Measurements from ENCODE around the gene RAX.
A peak's percentile ranks its signal among the peaks of the same experiment; 100 is the strongest.

The RAX gene

GRCh38 chr18:59271606-59272220 lies 1.5 kb downstream of the RAX start:
- Histone ChIP-seq H3K23ac (ENCODE audit: low read depth, low read length, poor library complexity) (no peak overlapping the region), H3K4me2 (ENCODE audit: insufficient read depth, low read length, poor library complexity, severe bottlenecking) (peak overlapping the region; percentile 77), H4K91ac (ENCODE audit: low read depth, low read length, poor library complexity) (no peak overlapping the region), H2BK12ac (ENCODE audit: low read length) (no peak overlapping the region), H2BK15ac (ENCODE audit: low read length) (no peak overlapping the region), H3K79me1 (ENCODE audit: low read depth, low read length) (peaks cover 2% of the 10 kb centered on the region), H4K8ac (ENCODE audit: low read depth, low read length) (no peak overlapping the region), H3K9ac (ENCODE audit: low read depth, low read length, poor library complexity) (peak overlapping the region; percentile 91), H3K4me1 (ENCODE audit: control insufficient read depth in 2 of 2, insufficient read depth in 1 of 2, low read depth in 1 of 2, low read length in 2 of 2) (peaks cover 0 to 19% of the 10 kb centered on the region in 2 donors), H3K27ac (replicated peaks; ENCODE audit: low read length) (no peak overlapping the region), H2BK5ac (ENCODE audit: low read length) (no peak overlapping the region), H3K18ac (ENCODE audit: low read length) (peak overlapping the region; percentile 92), H3K36me3 (replicated peaks in 1 of 2; ENCODE audit: control insufficient read depth in 2 of 2, insufficient read depth in 2 of 2, low read length in 2 of 2) (peaks cover 0 to 22% of the 10 kb centered on the region in 2 donors), H2AK5ac (ENCODE audit: low read depth, low read length) (peak overlapping the region; percentile 11), H2AFZ (ENCODE audit: low read length) (no peak overlapping the region), H2BK120ac (ENCODE audit: low read depth, low read length) (no peak overlapping the region), H3K27me3 (ENCODE audit: control insufficient read depth in 3 of 3, insufficient read depth in 3 of 3, low read depth in 1 of 3, low read length in 3 of 3) (peaks cover 0 to 98% (median 19%) of the 10 kb centered on the region in 3 experiments), H3K4me3 (ENCODE audit: low read length in 2 of 2) (peak overlapping the region in 1 of 2 donors; percentile 97), H3K14ac (ENCODE audit: low read length) (no peak overlapping the region), H3K9me3 (replicated peaks in 1 of 2; ENCODE audit: control insufficient read depth in 2 of 2, insufficient read depth in 1 of 2, low read depth in 1 of 2, low read length in 2 of 2) (peaks cover under 1 to 23% of the 10 kb centered on the region in 2 donors), H3K4ac (ENCODE audit: low read length) (no peak overlapping the region)
- no CpG with 5 or more reads among the region's 14 CpGs for WGBS, 2 donors (ENCODE audit: extremely low coverage in 2 of 2, insufficient read length in 2 of 2, insufficient replicate concordance in 1 of 2)
- DNase-seq (ENCODE audit: low spot score) = no peak

DNA sequence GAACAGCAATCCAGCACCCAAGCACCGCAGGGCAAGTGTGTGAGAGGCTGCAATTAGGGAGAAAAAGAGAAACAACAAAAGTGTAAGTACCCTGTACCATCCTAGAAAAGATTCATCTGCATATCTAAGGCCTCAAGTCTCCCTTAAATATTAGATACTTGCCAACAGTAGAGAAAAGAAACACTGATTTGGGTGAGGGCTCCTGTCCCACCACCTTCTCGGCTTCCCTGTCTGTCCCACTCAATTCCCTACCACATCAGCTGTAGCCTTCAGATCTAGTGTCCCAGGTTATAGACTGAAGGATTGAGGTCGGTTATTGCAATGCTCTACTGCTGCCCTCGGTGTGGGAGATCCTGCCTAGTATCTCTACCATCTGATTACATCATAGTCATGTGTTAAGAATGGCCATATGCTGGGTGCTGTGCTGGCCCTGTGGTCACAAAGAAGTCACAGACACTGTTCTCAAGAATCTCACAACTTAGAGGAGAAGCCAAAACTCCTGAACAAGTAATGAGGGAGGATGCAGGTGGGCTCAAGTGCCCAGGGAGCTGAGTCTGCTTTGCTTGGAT lies 2.5 kb downstream of the RAX start:
- H3K79me1 ChIP-seq (ENCODE audit: low read depth, low read length) = peaks cover 2% of the 10 kb centered on the region
- no peak overlapping the region for H3K4ac ChIP-seq (ENCODE audit: low read length)
- no peak overlapping the region for H3K27ac ChIP-seq (replicated peaks; ENCODE audit: low read length)
- no peak overlapping the region for H3K23ac ChIP-seq (ENCODE audit: low read depth, low read length, poor library complexity)
- H2BK5ac ChIP-seq (ENCODE audit: low read length) = no peak overlapping the region
- peaks cover 0 to 22% of the 10 kb centered on the region in 2 donors for H3K36me3 ChIP-seq (replicated peaks in 1 of 2; ENCODE audit: control insufficient read depth in 2 of 2, insufficient read depth in 2 of 2, low read length in 2 of 2)
- no peak overlapping the region for H2AFZ ChIP-seq (ENCODE audit: low read length)
- no peak overlapping the region for H4K91ac ChIP-seq (ENCODE audit: low read depth, low read length, poor library complexity)
- no peak overlapping the region for H2BK120ac ChIP-seq (ENCODE audit: low read depth, low read length)
- no CpG with 5 or more reads among the region's 4 CpGs for WGBS, 2 donors (ENCODE audit: extremely low coverage in 2 of 2, insufficient read length in 2 of 2, insufficient replicate concordance in 1 of 2)
- peaks cover 2 to 98% (median 26%) of the 10 kb centered on the region in 3 experiments for H3K27me3 ChIP-seq (ENCODE audit: control insufficient read depth in 3 of 3, insufficient read depth in 3 of 3, low read depth in 1 of 3, low read length in 3 of 3)
- peaks cover 7 to 27% of the 10 kb centered on the region in 2 donors for H3K9me3 ChIP-seq (replicated peaks in 1 of 2; ENCODE audit: control insufficient read depth in 2 of 2, insufficient read depth in 1 of 2, low read depth in 1 of 2, low read length in 2 of 2)
- H3K18ac ChIP-seq (ENCODE audit: low read length) = no peak overlapping the region
- H2BK12ac ChIP-seq (ENCODE audit: low read length) = no peak overlapping the region
- peak overlapping the region in 1 of 2 donors; percentile 78 for H3K4me3 ChIP-seq (ENCODE audit: low read length in 2 of 2)
- H2BK15ac ChIP-seq (ENCODE audit: low read length) = no peak overlapping the region
- H2AK5ac ChIP-seq (ENCODE audit: low read depth, low read length) = no peak overlapping the region
- peaks cover 0 to 16% of the 10 kb centered on the region in 2 donors for H3K4me1 ChIP-seq (ENCODE audit: control insufficient read depth in 2 of 2, insufficient read depth in 1 of 2, low read depth in 1 of 2, low read length in 2 of 2)
- H4K8ac ChIP-seq (ENCODE audit: low read depth, low read length) = no peak overlapping the region
- H3K9ac ChIP-seq (ENCODE audit: low read depth, low read length, poor library complexity) = peak overlapping the region; percentile 56
- H3K4me2 ChIP-seq (ENCODE audit: insufficient read depth, low read length, poor library complexity, severe bottlenecking) = peak overlapping the region; percentile 62
- no peak for DNase-seq (ENCODE audit: low spot score)
- H3K14ac ChIP-seq (ENCODE audit: low read length) = no peak overlapping the region

DNA sequence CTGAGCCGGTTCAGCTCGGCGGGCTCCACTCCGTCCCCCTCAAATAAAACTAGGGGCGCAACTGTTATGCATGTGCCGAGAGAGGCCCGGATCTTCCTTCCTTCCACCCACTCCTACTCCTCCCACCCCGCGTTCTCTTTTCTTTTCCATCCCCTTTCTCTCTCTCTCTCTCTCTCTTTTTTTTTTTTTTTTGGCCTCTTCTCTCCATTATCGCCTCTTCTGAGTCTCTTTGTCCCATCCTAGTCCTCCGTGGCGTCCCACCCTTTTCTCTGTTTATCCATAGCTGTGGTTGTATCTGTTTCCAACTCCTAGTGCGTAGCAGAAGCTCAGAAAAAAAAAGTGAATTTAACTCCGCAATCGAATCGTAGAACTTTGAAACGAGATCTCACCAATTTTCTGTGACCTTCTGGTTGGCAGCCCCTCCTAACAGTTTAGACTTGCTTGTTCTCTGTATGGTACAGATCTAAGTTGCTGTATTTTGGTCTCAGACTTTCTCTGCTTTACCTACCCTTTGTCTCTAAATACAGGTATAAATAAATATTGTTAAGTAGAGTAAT lies 3.6 kb downstream of the RAX start:
- H4K91ac ChIP-seq (ENCODE audit: low read depth, low read length, poor library complexity) = no peak overlapping the region
- peaks cover 3 to 98% (median 37%) of the 10 kb centered on the region in 3 experiments for H3K27me3 ChIP-seq (ENCODE audit: control insufficient read depth in 3 of 3, insufficient read depth in 3 of 3, low read depth in 1 of 3, low read length in 3 of 3)
- no peak overlapping the region for H2BK15ac ChIP-seq (ENCODE audit: low read length)
- WGBS, 2 donors (ENCODE audit: extremely low coverage in 2 of 2, insufficient read length in 2 of 2, insufficient replicate concordance in 1 of 2) = no CpG with 5 or more reads among the region's 17 CpGs
- H3K9ac ChIP-seq (ENCODE audit: low read depth, low read length, poor library complexity) = no peak overlapping the region
- H2BK5ac ChIP-seq (ENCODE audit: low read length) = no peak overlapping the region
- H3K36me3 ChIP-seq (replicated peaks in 1 of 2; ENCODE audit: control insufficient read depth in 2 of 2, insufficient read depth in 2 of 2, low read length in 2 of 2) = peaks cover 0 to 22% of the 10 kb centered on the region in 2 donors
- H4K8ac ChIP-seq (ENCODE audit: low read depth, low read length) = no peak overlapping the region
- peak overlapping the region; percentile 29 to 49 for H3K4me3 ChIP-seq (ENCODE audit: low read length in 2 of 2)
- no peak overlapping the region for H2BK120ac ChIP-seq (ENCODE audit: low read depth, low read length)
- peaks cover 0 to 15% of the 10 kb centered on the region in 2 donors for H3K4me1 ChIP-seq (ENCODE audit: control insufficient read depth in 2 of 2, insufficient read depth in 1 of 2, low read depth in 1 of 2, low read length in 2 of 2)
- no peak overlapping the region for H3K4ac ChIP-seq (ENCODE audit: low read length)
- peaks cover 2% of the 10 kb centered on the region for H3K79me1 ChIP-seq (ENCODE audit: low read depth, low read length)
- H3K14ac ChIP-seq (ENCODE audit: low read length) = no peak overlapping the region
- no peak for DNase-seq (ENCODE audit: low spot score)
- no peak overlapping the region for H3K27ac ChIP-seq (replicated peaks; ENCODE audit: low read length)
- H3K23ac ChIP-seq (ENCODE audit: low read depth, low read length, poor library complexity) = no peak overlapping the region
- H3K4me2 ChIP-seq (ENCODE audit: insufficient read depth, low read length, poor library complexity, severe bottlenecking) = peak overlapping the region; percentile 11
- H2BK12ac ChIP-seq (ENCODE audit: low read length) = no peak overlapping the region
- H3K9me3 ChIP-seq (replicated peaks in 1 of 2; ENCODE audit: control insufficient read depth in 2 of 2, insufficient read depth in 1 of 2, low read depth in 1 of 2, low read length in 2 of 2) = peaks cover 9 to 27% of the 10 kb centered on the region in 2 donors
- H2AK5ac ChIP-seq (ENCODE audit: low read depth, low read length) = no peak overlapping the region
- H2AFZ ChIP-seq (ENCODE audit: low read length) = peak overlapping the region; percentile 98
- H3K18ac ChIP-seq (ENCODE audit: low read length) = peak overlapping the region; percentile 5
